HuH-7 (cell line): ENCODE data around the gene EID2.

ENCODE experiments used
- DNase-seq: peaks from one replicate; pipeline ENCODE4 v3.0.0; 2011; ENCODE audit warnings: low spot score

Gene EID2

DNA sequence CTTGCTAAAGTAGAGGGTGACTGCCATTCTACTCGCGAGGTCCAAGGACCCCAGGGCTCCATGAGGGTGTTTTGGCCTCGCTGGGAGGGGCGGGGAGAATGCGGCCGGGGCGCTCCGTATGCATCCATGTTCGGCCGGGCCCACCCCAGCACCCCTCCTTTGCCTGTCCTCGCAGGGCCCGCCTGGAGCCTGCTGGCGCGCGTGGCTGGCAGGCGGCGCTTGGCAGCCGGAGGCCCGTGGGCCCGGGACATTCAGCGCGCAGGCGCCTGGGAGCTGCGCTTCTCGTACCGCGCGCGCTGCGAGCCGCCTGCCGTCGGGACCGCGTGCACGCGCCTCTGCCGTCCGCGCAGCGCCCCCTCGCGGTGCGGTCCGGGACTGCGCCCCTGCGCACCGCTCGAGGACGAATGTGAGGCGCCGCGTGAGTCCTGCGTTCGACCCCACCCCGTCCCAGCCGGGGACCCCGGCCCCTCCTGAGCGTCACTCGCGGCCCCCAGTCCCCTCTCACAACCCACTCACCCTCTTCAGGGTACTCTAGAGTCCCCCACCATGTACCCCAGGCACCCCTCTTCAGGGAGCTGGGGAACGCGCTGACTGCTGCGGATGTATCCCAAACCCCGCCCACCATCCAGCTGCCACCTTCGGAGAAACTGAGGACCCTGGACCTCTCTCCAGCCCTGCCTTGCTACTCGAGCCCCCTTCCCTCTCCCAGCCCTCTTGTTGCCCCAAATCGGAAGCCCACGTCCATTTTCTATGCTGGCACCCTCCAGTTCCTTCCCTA is 37.1 kb downstream of the EID2 start:
- DNase-seq, result peak; percentile 96

DNA sequence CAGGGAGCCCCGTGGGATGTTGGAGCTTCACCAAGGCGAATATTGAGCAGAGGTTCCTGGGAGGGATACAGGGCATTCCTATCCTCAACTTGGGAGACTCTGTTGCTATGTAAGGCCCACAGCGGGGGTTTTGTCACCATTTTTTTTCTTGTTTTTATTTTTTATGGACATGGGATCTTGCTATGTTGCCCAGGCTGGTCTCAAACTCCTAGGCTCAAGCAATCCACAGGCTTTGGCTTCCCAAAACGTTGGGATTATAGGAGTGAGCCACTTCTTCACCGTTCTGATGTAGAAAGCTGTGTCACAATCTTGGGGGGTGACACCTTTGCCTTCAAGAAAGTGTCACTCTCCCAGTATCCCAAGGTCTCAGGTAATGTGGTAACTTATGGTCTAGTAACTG is 38.6 kb downstream of the EID2 start:
- no peak for DNase-seq

GRCh38 chr19:39500543-39500942 is 39.4 kb downstream of the EID2 start:
- DNase-seq, result no peak

- DNase-seq, result no peak
Observed at GRCh38 chr19:39499932-39500331, 40.0 kb downstream of the EID2 start.

DNA sequence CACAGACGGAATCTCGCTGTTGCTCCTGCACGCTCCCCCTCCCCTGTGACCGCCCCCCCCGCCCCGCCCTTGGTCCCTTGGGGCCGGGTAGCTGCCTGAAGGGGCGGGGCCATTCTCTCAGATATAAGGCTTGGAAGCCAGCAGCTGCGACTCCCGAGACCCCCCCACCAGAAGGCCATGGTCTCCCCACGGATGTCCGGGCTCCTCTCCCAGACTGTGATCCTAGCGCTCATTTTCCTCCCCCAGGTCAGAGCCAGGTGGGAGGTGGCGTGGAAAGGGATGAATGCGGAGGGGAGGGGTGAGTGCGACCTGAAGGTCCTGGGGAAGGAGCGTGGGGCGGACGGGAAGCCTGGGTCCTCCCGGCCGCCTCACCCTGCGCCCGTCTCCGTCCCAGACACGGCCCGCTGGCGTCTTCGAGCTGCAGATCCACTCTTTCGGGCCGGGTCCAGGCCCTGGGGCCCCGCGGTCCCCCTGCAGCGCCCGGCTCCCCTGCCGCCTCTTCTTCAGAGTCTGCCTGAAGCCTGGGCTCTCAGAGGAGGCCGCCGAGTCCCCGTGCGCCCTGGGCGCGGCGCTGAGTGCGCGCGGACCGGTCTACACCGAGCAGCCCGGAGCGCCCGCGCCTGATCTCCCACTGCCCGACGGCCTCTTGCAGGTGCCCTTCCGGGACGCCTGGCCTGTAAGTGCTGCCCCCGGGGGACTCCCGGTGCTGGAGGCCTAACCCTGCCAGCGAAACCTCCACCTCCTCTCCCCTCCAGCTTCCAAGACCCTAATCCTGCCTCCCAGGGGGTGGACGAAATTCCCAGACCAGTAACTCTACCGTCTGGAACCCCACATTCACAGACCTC is 40.9 kb downstream of the EID2 start, which contains the start of gene DLL3:
DLL3 (plus strand) TSS at position 150 of the 845 bp plus-strand sequence; CDS start at position 178, 28 bp downstream.
- no peak for DNase-seq

DNA sequence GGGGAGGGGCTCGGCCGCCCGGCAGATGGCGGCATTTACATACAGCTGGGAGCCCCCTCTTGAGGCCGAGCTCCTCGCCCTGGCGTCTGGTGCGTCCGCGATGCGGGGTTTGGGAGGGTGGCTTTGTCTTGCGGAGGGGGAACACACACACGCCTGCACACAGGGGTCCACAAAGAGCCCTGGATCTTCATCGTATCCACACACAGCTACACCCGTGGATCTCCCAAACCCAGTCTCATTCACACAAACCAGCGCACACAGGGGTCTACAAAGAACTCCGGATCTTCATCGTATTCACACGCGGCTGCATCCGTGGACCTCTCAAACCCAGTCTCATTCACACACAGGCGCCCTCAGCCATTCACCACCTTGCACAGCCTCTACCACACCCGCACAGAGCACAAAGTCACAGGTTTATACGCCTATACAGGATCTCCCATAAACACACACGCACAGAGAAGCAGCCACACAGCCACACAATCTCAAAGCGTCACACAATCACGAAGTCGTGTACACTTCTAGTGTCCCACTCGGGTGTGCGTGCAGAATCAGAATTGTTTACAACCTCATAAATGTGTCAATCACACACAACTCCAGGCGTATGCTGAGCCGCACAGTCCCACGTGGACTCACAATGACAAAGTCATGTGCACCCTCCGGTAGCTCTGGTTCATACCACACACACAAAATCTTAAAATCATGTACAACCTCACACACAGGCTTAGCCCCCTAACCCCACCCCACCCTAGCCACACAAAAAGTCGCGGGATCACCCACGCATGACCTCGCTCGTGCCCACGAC is 41.8 kb downstream of the EID2 start:
- peak; percentile 82 for DNase-seq

DNA sequence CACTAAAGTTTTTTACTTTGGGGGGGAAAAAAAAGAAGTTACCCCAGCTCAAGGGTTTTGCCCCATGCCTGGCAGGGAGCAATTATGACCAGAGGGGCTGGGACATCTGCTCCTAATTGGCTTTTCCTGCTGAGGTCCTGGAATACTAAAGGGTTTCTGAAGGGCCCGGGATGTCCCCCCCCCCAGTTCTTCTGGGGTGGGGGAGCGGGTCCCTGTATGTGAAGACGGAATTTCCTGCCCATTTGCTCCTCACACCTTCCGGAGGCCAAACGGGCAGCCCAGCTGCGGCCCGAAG is 42.3 kb downstream of the EID2 start:
- DNase-seq, result no peak

- no peak for DNase-seq
Observed at GRCh38 chr19:39496063-39496462, 43.9 kb downstream of the EID2 start.

DNA sequence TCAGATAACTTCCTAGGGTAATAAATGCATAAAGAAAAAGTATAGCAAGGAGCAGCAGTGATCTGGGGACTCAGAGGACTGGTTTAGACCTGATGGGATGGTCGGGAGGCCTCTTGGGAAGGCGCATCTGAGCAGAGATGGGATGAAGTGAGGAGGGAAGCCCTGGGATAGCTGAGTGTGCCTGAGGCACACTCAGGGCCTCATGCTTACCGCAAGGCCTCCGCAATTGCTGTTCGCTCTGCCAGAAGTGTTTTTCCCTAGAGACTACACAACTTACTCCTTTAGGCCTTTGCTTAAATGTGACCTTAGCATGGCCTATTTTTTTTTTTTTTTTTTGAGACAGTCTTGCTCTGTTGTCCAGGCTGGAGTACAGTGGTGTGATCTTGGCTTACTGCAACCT is 45.3 kb downstream of the EID2 start:
- no peak for DNase-seq

- no peak for DNase-seq
Observed at GRCh38 chr19:39492788-39493187, 47.2 kb downstream of the EID2 start.

DNA sequence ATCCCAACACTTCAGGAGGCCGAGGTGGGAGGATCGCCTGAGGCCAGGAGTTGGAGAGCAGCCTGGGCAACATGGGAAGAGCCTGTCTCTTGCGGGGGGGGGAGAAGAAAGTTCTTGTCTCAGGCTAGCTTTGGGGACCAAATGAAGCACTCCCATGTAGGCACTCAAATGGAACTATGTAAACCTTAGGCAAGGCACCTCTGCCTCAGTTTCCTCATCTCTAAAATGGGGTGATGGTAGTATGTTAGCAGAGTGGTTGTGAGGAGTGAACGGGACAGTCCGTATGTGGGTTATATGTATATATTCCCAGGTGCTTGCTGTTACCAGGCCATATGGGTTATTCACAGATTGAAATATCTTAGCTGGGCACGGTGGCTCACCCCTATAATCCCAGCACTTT is 47.7 kb downstream of the EID2 start:
- DNase-seq, result no peak

DNA sequence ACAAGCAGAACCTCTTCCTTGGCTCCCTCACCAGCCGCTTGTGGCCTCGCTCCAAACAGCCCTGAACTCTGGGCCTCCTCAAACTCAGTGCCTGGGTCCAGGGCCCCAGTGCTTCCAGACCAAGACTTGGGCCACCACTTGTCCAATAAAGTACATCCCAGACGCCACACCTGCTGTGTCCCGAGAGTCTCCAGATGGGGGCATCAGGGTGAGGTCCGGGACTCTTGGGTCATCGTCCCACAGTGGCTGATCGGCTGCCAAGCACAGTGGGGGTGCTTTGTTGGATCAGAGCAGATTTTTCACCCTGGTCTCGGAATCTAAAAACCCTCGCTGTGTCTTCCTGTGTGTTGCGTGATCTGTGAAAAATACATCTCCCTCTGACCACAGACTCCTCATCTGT is 50.2 kb downstream of the EID2 start:
- no peak for DNase-seq
